Subcutaneous adipose tissue (tissue), 4 donors: Measurements from ENCODE around the gene ERN1. TPM values are rescaled to one million over a fixed set of nuclear protein-coding genes. Genes with fewer than 3 reads are reported as not detected.

Source experiments
- total RNA-seq, 4 donors: library from RNA; depleted of rRNA; stranded (reverse); fragments of >200 nt; gene quantifications; one replicate each; pipeline ENCODE4 v1.1.0, GENCODE V29; 2016
- TF ChIP-seq, protein P1 (sequence below): fragments of 450-650 bp; IDR thresholded peaks from one replicate; pipeline ENCODE4 v1.5.1; 2016; ENCODE audit warnings: low read depth, mild to moderate bottlenecking, control low read depth, antibody characterized with exemption, moderate library complexity

Gene ERN1
- total RNA-seq, 4 donors from 2014 or later: 9.6 to 13.1 (median 11.7) TPM

DNA sequence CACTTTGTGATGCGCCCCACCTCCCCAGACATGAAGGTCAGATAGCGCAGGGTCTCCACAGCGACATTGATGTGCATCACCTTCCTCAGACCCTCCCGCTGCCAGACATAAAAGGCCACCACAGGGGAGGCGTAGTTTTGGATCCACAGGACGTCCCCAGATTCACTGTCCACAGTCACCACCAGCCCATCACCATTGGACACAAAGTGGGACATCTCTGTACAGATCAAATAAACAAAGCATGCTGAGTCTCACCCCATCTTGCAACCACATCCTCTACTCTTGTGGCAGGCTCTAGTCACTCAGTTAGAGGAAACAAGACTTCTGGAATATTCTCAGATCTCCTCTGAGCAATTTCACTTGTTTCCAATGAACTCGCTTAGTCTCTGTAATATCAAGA lies 63.2 kb downstream of the ERN1 start:
- TF ChIP-seq, protein P1, sequence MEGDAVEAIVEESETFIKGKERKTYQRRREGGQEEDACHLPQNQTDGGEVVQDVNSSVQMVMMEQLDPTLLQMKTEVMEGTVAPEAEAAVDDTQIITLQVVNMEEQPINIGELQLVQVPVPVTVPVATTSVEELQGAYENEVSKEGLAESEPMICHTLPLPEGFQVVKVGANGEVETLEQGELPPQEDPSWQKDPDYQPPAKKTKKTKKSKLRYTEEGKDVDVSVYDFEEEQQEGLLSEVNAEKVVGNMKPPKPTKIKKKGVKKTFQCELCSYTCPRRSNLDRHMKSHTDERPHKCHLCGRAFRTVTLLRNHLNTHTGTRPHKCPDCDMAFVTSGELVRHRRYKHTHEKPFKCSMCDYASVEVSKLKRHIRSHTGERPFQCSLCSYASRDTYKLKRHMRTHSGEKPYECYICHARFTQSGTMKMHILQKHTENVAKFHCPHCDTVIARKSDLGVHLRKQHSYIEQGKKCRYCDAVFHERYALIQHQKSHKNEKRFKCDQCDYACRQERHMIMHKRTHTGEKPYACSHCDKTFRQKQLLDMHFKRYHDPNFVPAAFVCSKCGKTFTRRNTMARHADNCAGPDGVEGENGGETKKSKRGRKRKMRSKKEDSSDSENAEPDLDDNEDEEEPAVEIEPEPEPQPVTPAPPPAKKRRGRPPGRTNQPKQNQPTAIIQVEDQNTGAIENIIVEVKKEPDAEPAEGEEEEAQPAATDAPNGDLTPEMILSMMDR: no peak

- TF ChIP-seq, protein P1: no peak
Measured at GRCh38 chr17:64065161-64065560, 64.8 kb downstream of the ERN1 start.

GRCh38 chr17:64064331-64064730 lies 65.6 kb downstream of the ERN1 start:
- TF ChIP-seq, protein P1: no peak

DNA sequence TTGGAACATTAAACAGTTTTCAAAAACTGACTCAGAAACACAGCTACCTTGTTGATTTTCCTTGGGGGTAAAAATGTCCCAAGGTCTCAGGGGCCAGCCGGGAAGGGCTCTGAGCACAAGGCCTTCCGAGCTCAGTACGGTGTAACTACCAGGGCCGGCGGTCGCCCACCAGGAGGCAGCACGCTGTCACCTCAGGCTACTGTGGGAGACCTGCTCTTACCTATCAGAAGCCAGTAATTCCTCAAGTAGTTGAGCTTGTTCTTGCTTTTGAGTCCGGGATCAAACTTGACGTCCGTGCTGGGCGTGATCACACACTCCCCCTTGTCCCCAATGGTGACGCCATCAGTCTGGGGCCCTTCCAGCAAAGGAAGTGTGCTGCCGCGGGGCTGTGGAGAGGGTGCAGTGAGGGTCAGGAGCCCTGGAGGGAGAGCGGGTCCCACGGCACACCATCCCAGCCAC lies 66.1 kb downstream of the ERN1 start:
- TF ChIP-seq, protein P1: no peak

- TF ChIP-seq, protein P1: no peak
Measured at GRCh38 chr17:64063088-64063487, 66.9 kb downstream of the ERN1 start.

- TF ChIP-seq, protein P1: no peak
Measured at GRCh38 chr17:64061178-64061898, 68.6 kb downstream of the ERN1 start.

- TF ChIP-seq, protein P1: no peak
Measured at GRCh38 chr17:64060331-64060730, 69.6 kb downstream of the ERN1 start.
